Ovary (tissue), 9 donors: ENCODE data around the gene TRUB2. TPM values are rescaled to one million over a fixed set of nuclear protein-coding genes. Genes with fewer than 3 reads are reported as not detected.

Experiments used
- DNase-seq, 5 donors: peaks; one replicate each; pipeline ENCODE4 v3.0.0-alpha.2; 2019 to 2020
- H3K27ac ChIP-seq, 2 donors: fragments of 200-600 bp; one replicate each; pipeline versions ENCODE4 v1.5.1 to v1.8.0; 2019 to 2022
- H3K27me3 ChIP-seq: fragments of 200-600 bp; one replicate; pipeline ENCODE4 v1.8.0; 2022
- H3K36me3 ChIP-seq: fragments of 200-600 bp; sonication (generic); one replicate; pipeline ENCODE4 v1.5.1; 2019
- H3K4me1 ChIP-seq: one replicate; pipeline ENCODE4 v1.8.1; 2013; ENCODE audit warnings: mild to moderate bottlenecking, moderate library complexity; ENCODE audit not compliant: insufficient read depth
- H3K4me3 ChIP-seq: fragments of 200-600 bp; sonication (generic); one replicate; pipeline ENCODE4 v1.5.1; 2017
- H3K9me3 ChIP-seq, 2 donors: fragments of 200-600 bp in 1 of 2; sonication (generic) in 1 of 2; one replicate each; pipeline versions ENCODE4 v1.5.1 to v1.8.1; 2013 to 2019; ENCODE audit warnings: mild to moderate bottlenecking in 1 of 2, moderate library complexity in 1 of 2
- EP300 ChIP-seq: sonication (generic); formaldehyde crosslinking; IDR thresholded peaks from one replicate; pipeline ENCODE4 v1.6.1; 2017; ENCODE audit warnings: antibody characterized with exemption
- POLR2A ChIP-seq: fragments of 450-650 bp; IDR thresholded peaks from one replicate; pipeline ENCODE4 v1.6.1; 2017; ENCODE audit warnings: antibody characterized with exemption, mild to moderate bottlenecking, moderate library complexity
- WGBS, 3 donors: extraction: QIAGEN DNeasy Blood & Tissue Kit in 1 of 3; methylation state at CpG; one replicate each; pipeline versions ENCODE4 v1.1.5 to v1.1.7; 2013 to 2017; 5-methylcytosine and 5-hydroxymethylcytosine counted together
- intact Hi-C, 4 donors: fragments of 100-400 bp; cut with DNase I; formaldehyde crosslinking; loops; one replicate each; pipeline versions ENCODE4 v1.11.0 to v1.15.1; 2022 to 2023
- polyA plus RNA-seq, 2 donors: library from polyadenylated mRNA; stranded (reverse); fragments of 200-250 nt in 1 of 2; fragments of 350-450 nt in 1 of 2; fragmentation: Illumina TruSeq in 1 of 2; extraction: RNeasy Lipid Tissue Mini Kit (QIAGEN cat#74804) in 1 of 2; gene quantifications; one replicate each; pipeline ENCODE4 v1.2.3, GENCODE V29; 2013 to 2014
- total RNA-seq, 7 donors: library from RNA; depleted of rRNA in 2 of 7; stranded (reverse); fragments of >200 nt in 2 of 7; fragmentation: NEBNext Ultra II Directional in 3 of 7; extraction: Animal tissue kit (Norgen Biotek cat#: 25700) in 3 of 7; gene quantifications; one replicate each; pipeline versions ENCODE4 v1.1.0 to v1.2.4, GENCODE V29; 2016 to 2023
- TF ChIP-seq, protein P1 (sequence below), 3 donors: fragments of 450-650 bp in 2 of 3; fragments of 200-600 bp in 1 of 3; IDR thresholded peaks; one replicate each; pipeline versions ENCODE4 v1.5.1 to v1.8.0; 2016 to 2022; ENCODE audit warnings: antibody characterized with exemption in 3 of 3, mild to moderate bottlenecking in 1 of 3
- donor health status: DM: no; HTN: no; CAD: no; lungs with moderate emphysema.
- donor health status: DM: no; HTN: no; CAD: no.
- donor health status: Bipolar disorder and iron deficiency.
- donor health status: DM: yes; HTN: yes; CAD: no.
- donor health status: DM: no; HTN: no; CAD: no.
- donor health status: DM: yes; HTN: yes; CAD: no.

TRUB2 gene
- total and polyA plus RNA-seq, 9 donors: 4.6 to 29.4 (median 19.7) TPM

- Histone ChIP-seq H3K36me3 (no peaks in the 10 kb centered on the region), H3K9me3 (no peaks in the 10 kb centered on the region), H3K4me1 (no peaks in the 10 kb centered on the region), H3K27ac (no peak overlapping the region), H3K27me3 (no peaks in the 10 kb centered on the region), H3K4me3 (no peak overlapping the region)
- no peak for DNase-seq
- 77 to 80% (median 77%) methylated on average over 16 of the region's 16 CpGs for WGBS, 3 donors
- intact Hi-C loops: no loop called here
- TF ChIP-seq POLR2A (no peak), EP300 (no peak)
- TF ChIP-seq, protein P1, sequence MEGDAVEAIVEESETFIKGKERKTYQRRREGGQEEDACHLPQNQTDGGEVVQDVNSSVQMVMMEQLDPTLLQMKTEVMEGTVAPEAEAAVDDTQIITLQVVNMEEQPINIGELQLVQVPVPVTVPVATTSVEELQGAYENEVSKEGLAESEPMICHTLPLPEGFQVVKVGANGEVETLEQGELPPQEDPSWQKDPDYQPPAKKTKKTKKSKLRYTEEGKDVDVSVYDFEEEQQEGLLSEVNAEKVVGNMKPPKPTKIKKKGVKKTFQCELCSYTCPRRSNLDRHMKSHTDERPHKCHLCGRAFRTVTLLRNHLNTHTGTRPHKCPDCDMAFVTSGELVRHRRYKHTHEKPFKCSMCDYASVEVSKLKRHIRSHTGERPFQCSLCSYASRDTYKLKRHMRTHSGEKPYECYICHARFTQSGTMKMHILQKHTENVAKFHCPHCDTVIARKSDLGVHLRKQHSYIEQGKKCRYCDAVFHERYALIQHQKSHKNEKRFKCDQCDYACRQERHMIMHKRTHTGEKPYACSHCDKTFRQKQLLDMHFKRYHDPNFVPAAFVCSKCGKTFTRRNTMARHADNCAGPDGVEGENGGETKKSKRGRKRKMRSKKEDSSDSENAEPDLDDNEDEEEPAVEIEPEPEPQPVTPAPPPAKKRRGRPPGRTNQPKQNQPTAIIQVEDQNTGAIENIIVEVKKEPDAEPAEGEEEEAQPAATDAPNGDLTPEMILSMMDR (IDR thresholded peaks at IDR 0.05): no peak
Observed at GRCh38 chr9:128296340-128297220, 25.7 kb downstream of the TRUB2 start.

- Histone ChIP-seq H3K4me3 (no peak overlapping the region), H3K36me3 (no peaks in the 10 kb centered on the region), H3K9me3 (no peaks in the 10 kb centered on the region), H3K27me3 (no peaks in the 10 kb centered on the region), H3K4me1 (no peaks in the 10 kb centered on the region), H3K27ac (no peak overlapping the region)
- no peak for DNase-seq
- intact Hi-C loops: no loop called here
- 81 to 90% (median 88%) methylated on average over 4 of the region's 4 CpGs for WGBS, 3 donors
- TF ChIP-seq, protein P1 (IDR thresholded peaks at IDR 0.05): no peak
- no peak for TF ChIP-seq POLR2A
- TF ChIP-seq EP300: no peak
Observed at GRCh38 chr9:128294142-128294541, 28.1 kb downstream of the TRUB2 start.

- Histone ChIP-seq H3K27me3 (no peaks in the 10 kb centered on the region), H3K9me3 (no peaks in the 10 kb centered on the region)
Observed at GRCh38 chr9:128293091-128293490, 29.2 kb downstream of the TRUB2 start.

GRCh38 chr9:128292009-128292408 lies 30.2 kb downstream of the TRUB2 start:
- DNase-seq: no peak
- Histone ChIP-seq H3K9me3 (no peaks in the 10 kb centered on the region), H3K27ac (no peak overlapping the region), H3K4me3 (no peak overlapping the region), H3K4me1 (no peaks in the 10 kb centered on the region), H3K27me3 (no peaks in the 10 kb centered on the region), H3K36me3 (no peaks in the 10 kb centered on the region)
- intact Hi-C loops: no loop called here
- WGBS, 3 donors: 92 to 100% (median 95%) methylated on average over 3 of the region's 3 CpGs
- no peak for TF ChIP-seq POLR2A

More at GRCh38 chr9:128293091-128293490, 29.2 kb downstream of the TRUB2 start:
- intact Hi-C loops: no loop called here
- WGBS, 3 donors: 87 to 89% (median 89%) methylated on average over 4 of the region's 4 CpGs
- H3K36me3 ChIP-seq: no peaks in the 10 kb centered on the region
- no peaks in the 10 kb centered on the region for H3K4me1 ChIP-seq
- no peak overlapping the region for H3K4me3 ChIP-seq
- no peak overlapping the region for H3K27ac ChIP-seq
- no peak for TF ChIP-seq POLR2A
- TF ChIP-seq EP300: no peak
- TF ChIP-seq, protein P1 (IDR thresholded peaks at IDR 0.05): no peak
- DNase-seq: no peak
